ENCODE results near the gene ADAMTS12.
A peak's percentile ranks its signal among the peaks of the same experiment; 100 is the strongest.
"Not testable (repeated sequence)": the region's sequence is repeated elsewhere in the genome, so short reads cannot be mapped to it uniquely, and the experiment has no call there.

Gene ADAMTS12

GRCh38 chr5:33906248-33906647, 14.5 kb upstream of the ADAMTS12 start:
- not testable (repeated sequence) for DNase-seq (ENCODE audit: low read depth in 2 of 2)

DNA sequence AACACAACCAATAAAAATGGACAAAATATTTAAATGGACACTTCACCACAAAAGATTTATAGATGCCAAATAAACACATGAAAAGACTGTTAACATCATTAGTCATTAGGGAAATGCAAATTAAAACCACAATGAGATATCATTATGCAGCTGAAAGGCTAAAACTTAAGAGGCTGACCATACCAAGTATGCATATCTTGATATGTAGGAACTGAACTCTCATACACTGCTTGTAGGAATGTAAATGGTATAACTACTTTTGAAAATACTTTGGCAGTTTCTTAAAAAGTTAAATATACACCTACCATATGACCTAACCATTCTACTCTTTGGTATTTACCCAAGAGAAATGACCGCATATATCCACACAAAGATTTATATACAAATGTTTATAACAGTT, 13.6 kb upstream of the ADAMTS12 start:
- no peak for DNase-seq (ENCODE audit: low read depth in 2 of 2)

GRCh38 chr5:33903118-33903517, 11.3 kb upstream of the ADAMTS12 start:
- DNase-seq (ENCODE audit: low read depth in 2 of 2), result no peak

GRCh38 chr5:33901156-33901555, 9.4 kb upstream of the ADAMTS12 start:
- peak; percentile 57 to 62 for DNase-seq (ENCODE audit: low read depth in 2 of 2)

GRCh38 chr5:33894566-33894965, 2.8 kb upstream of the ADAMTS12 start:
- DNase-seq (ENCODE audit: low read depth in 2 of 2), result peak in 1 of 2 experiments; percentile 15

GRCh38 chr5:33892620-33893137, 889 bp upstream of the ADAMTS12 start:
- DNase-seq (ENCODE audit: low read depth in 2 of 2), result peak; percentile 94

GRCh38 chr5:33891446-33891787, 373 bp downstream of the ADAMTS12 start:
- DNase-seq (ENCODE audit: low read depth in 2 of 2), result no peak

DNA sequence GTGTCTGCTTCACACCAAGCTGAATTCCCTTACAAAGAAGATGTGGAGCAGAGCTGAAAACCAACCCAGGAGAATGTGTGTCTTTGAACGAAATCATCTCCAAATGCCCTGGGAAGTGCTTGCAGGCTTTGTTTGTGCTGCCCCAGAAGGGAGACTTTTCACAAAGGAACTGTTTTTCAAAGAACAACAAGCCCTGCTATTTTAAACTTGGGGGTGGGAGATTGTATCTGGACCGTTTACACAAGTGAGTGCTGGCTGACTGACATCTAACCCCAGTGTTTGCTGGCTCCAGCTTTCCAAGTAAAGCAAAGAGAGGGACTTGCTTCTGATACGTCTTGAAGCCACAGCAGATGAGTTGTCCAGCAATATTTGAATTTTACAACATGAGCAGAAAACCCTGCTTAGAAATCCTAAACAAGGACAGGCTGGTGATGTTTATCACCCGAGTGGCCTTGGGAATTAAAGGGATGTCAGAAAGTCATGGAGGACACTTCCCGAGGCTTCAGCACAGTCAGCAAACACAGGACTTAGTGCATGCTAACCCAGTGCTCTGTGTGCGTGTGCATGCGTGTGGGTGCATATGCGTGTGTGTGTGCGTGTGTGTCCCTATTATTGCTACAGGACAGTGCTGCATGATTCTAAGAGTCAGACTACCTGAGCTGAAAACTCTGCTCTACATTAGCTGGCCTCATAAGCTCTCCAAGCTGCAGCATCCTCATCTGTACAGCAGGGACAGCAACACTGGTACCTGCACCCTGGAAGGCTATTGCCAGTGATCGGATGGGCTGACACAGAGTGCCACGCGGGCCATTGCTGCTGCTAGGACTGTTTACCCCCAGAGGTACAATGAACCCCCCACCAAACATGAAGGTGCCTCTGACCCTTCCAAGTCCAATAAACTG, 1.4 kb downstream of the ADAMTS12 start:
- DNase-seq (ENCODE audit: low read depth in 2 of 2), result no peak

GRCh38 chr5:33888587-33888986, 3.2 kb downstream of the ADAMTS12 start:
- DNase-seq (ENCODE audit: low read depth in 2 of 2), result peak; percentile 38 to 44

DNA sequence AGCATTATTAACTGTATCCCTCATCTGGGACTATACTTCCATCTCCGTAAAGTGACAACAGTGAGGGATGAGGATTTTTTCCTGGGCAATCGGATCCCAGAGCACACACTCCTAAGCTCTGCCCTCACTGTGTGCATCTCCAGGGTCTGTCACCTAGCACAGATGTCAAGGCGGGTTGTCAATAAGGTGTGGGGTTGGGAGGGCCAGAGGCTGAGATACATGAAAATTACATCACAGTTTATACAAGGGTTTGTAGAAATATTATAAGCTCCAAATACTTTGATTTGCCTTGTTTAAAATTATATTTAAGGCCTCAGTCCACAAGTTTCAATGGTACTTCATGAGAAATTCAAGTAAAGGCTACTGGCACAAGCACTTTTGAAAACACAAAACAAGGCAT, 4.5 kb downstream of the ADAMTS12 start:
- DNase-seq (ENCODE audit: low read depth in 2 of 2), result no peak

DNA sequence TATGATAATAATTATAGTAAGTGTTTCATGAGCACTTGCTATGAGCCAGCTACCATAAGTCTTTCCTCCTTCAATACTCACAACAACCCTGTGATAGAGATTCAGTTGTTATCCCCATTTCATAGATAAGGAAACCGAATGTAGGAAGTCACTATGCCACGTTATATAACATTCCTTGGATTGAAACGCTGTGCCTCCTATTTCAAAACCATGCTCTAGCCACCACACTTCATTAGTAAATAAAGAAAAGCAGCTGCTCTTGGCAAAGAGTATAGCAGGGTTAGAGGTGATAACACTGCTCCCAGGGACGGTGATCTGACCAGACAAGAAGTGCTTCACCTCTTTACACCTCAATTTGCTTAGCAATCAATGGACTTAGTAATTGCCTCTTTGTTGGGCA, 5.5 kb downstream of the ADAMTS12 start:
- DNase-seq (ENCODE audit: low read depth in 2 of 2), result no peak

- no peak for DNase-seq (ENCODE audit: low read depth in 2 of 2)
Measured at GRCh38 chr5:33885679-33886078, 6.1 kb downstream of the ADAMTS12 start.

DNA sequence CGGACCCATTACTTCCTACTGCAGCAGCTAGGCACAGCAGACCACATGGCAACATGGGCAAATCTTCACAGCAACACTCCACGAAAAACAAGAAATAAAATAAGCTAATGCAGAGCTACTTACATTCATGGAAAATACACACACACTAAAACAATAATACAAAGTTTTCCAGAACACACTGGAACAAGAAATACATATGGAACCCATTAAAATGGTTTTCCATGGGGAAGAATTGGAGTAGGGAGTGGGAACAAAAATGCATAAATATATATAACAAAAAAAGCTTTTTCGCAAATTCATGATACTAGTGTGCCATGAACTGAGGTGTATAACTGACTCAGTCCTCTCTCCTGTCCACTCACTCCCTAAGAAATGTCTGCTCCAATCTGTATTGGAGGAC, 8.3 kb downstream of the ADAMTS12 start:
- DNase-seq (ENCODE audit: low read depth in 2 of 2), result no peak

GRCh38 chr5:33880319-33880718, 11.5 kb downstream of the ADAMTS12 start:
- no peak for DNase-seq (ENCODE audit: low read depth in 2 of 2)

- DNase-seq (ENCODE audit: low read depth in 2 of 2), result no peak
Measured at GRCh38 chr5:33877449-33877848, 14.3 kb downstream of the ADAMTS12 start.

GRCh38 chr5:33867241-33867640, 24.5 kb downstream of the ADAMTS12 start:
- DNase-seq (ENCODE audit: low read depth in 2 of 2), result peak; percentile 63 to 71

- not testable (repeated sequence) for DNase-seq (ENCODE audit: low read depth in 2 of 2)
Measured at GRCh38 chr5:33859177-33859576, 32.6 kb downstream of the ADAMTS12 start.

- no peak for DNase-seq (ENCODE audit: low read depth in 2 of 2)
Measured at GRCh38 chr5:33857037-33857436, 34.8 kb downstream of the ADAMTS12 start.

DNA sequence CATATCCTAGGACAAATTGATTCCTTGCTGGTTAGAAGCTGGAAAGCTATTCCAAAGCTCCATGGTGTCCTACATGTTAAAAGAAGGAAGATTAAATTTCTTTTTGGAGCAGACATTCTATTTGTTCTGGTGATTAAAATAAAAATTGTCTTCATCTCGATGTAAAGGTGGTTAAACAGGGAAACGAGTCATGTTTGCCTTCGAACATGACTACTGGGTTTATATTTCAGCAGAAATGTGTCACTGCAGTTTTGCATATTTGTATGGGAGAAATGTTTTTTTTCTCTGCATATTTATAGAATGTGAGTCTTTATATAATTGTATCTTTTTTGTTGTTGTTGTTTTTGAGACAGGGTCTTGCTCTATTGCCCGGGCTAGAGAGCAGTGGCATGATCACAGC, 36.4 kb downstream of the ADAMTS12 start:
- no peak for DNase-seq (ENCODE audit: low read depth in 2 of 2)

DNA sequence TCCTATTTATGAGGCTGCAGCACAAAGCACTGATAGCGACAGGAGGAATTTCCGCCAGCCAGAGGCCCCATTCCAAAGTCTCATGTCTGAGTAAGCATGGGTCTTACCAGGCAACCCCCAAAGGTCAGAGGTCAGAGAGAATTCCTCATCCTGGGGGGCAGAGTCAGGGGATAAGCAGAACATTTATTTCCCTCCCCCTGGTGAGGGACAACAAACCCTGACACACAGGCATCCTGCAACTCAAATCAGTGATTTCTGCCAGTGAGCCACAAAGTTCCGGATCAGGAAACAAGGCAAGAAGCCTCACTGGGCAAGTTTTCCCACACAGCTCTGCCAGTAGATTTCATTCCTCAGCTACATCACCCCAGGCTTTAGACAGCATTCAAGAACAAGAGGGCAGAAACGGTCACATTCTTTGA, 37.0 kb downstream of the ADAMTS12 start:
- no peak for DNase-seq (ENCODE audit: low read depth in 2 of 2)

GRCh38 chr5:33852837-33853236, 39.0 kb downstream of the ADAMTS12 start:
- no peak for DNase-seq (ENCODE audit: low read depth in 2 of 2)

GRCh38 chr5:33852319-33852718, 39.5 kb downstream of the ADAMTS12 start:
- DNase-seq (ENCODE audit: low read depth in 2 of 2), result no peak

GRCh38 chr5:33850100-33850594, 41.6 kb downstream of the ADAMTS12 start:
- no peak for DNase-seq (ENCODE audit: low read depth in 2 of 2)
